Measurements from ENCODE around the gene DPEP3.
"Not testable (repeated sequence)": the region's sequence is repeated elsewhere in the genome, so short reads cannot be mapped to it uniquely, and the experiment has no call there.

The DPEP3 gene, protein sequence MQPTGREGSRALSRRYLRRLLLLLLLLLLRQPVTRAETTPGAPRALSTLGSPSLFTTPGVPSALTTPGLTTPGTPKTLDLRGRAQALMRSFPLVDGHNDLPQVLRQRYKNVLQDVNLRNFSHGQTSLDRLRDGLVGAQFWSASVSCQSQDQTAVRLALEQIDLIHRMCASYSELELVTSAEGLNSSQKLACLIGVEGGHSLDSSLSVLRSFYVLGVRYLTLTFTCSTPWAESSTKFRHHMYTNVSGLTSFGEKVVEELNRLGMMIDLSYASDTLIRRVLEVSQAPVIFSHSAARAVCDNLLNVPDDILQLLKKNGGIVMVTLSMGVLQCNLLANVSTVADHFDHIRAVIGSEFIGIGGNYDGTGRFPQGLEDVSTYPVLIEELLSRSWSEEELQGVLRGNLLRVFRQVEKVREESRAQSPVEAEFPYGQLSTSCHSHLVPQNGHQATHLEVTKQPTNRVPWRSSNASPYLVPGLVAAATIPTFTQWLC

DNA sequence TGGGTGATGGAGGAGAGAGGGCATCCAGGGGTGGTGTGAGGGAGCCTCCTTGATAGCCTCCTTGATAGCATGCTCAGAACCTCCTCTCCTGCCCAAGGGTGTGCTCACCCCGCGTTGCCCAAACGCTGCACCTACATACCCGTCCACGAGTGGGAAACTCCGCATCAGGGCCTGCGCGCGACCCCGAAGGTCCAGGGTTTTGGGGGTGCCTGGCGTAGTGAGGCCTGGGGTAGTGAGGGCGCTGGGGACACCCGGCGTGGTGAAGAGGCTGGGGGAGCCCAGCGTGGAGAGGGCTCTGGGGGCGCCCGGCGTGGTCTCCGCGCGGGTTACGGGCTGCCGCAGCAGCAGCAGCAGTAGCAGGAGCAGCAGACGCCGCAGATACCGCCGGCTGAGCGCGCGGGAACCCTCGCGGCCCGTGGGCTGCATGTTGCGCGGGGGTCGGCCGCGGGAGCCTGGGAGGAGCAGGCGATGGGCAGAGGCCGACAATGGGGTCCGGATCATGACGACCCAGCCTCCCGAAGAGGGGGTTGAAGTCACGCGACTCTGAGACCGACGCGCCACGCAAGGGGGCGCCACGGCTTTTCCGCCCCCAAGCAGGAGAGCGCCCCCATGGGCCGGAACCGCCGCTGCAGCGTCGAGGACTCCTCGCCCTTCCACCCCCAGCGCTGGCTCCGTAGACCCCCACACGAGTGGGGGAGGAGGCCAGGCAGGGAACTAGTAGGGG is at the start of gene DPEP3:
Gene DPEP3, minus strand, starts transcription at position 545 of the 724 bp plus-strand sequence. Its CDS starts 119 bp downstream, at position 426.
- DNase-seq: no peak

DNA sequence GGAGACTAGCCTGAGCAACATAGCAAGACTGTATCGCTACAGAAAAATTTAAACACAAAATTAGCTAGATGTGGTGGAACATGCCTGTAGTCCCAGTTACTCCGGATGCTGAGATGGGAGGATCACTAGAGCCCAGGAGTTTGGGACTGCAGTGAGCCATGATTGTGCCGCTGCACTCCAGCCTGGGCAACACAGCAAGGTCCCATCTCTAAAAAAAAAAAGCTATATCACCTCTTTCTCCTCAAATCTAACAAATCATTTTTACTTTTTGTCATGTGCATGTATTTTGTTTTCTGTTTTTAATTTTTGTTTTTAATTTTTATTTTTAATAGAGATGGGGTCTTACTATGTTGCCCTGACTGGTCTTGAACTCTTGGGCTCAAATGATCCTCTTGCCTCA is 48.7 kb upstream of the DPEP3 start:
- DNase-seq: no peak

DNA sequence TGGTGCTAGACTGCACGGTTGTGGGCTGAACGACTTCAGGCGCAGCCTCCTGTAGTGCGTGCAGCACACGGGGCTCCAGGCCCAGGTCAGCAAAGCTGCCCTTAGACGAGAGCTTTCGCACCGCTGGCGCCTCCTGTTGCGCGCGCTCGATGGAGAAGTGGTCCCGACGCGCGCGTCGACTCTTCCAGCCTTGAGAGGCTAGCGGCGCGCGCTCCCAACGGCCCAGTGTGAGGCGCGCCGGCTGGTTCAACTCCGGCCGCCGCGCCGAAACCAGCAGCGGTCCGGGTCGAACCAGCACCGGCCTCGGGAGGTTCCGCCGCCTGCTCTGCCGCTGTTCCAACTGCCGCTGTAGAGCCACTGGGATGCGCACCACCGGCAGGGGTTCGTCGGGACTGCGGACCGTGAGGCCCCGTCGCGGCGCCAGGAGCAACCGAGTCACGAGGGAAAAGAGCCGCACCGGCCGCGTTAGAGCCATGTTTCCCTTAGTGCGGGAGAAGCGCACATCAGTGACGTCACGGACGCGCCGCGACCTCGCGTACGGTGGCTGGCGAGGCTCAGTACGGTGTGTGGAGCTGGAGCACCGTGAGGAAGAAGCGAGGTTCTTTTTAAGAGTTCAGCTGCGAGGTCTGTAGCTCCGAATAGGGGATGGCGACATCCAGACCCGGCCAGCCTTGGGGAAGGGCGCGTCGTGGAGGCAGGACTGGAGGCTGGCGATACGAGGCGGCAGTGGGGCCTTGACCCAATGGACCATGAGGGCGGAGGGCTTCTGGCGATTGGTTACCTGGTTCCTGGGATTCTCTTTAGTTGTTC is 42.6 kb upstream of the DPEP3 start, which contains the start of the genes DDX28 and DUS2:
Gene DDX28, minus strand, starts transcription at position 505 of the 810 bp plus-strand sequence. Its CDS starts 30 bp downstream, at position 475.
Gene DUS2, plus strand, starts transcription at position 557 of the 810 bp plus-strand sequence. CDS start 14,740 bp downstream, outside the sequence.
- peak; percentile 94 for DNase-seq

DNA sequence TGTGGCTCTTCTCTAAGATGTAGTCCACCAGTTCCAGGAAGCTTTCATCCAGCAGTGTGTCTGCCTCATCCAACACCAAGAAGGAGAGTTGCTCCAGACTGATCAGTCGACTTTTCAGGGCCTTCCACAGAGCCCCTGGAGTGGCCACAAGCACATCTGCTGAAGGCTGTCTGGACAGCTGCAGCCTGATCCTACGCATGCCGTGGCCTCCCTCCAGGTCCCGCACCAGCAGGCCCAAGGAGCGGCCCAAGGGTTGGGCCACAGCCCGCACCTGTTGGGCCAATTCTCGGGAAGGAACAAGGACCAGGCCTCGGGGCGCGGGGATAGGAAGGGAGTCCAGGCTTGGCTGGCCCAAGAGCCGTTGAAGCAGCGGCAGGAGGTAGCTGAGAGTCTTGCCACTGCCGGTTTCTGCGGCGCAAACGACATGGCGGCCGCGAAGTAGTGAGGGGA is 42.0 kb upstream of the DPEP3 start:
- DNase-seq: peak; percentile 8

DNA sequence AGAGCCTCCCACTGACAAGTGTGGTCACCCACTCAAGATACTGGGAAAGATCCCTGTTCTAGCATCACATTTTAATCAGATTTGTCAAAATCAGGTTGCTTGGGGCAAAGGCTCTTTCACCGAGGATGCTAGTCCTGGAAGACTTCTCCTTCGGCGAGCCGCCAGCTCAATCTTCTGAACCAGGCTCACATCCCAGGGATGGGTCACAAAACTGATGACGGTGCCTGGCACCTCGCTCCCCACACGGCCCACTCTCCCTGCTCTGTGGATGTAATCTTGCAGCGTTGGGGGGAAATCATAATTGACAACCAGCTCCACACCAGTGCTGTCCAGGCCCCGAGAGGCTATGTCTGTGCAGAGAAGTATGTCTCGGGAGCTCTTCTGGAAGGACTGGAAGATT is 41.2 kb upstream of the DPEP3 start:
- DNase-seq: no peak

GRCh38 chr16:68019167-68019680 is 38.9 kb upstream of the DPEP3 start:
- DNase-seq: no peak

GRCh38 chr16:68015681-68016080 is 35.4 kb upstream of the DPEP3 start, which contains the start of gene DPEP2NB:
TSS of gene DPEP2NB (minus strand) at chr16:68015911. CDS start at chr16:68015770, 141 bp downstream.
- DNase-seq: no peak

GRCh38 chr16:68013440-68013839 is 33.1 kb upstream of the DPEP3 start:
- DNase-seq: no peak

DNA sequence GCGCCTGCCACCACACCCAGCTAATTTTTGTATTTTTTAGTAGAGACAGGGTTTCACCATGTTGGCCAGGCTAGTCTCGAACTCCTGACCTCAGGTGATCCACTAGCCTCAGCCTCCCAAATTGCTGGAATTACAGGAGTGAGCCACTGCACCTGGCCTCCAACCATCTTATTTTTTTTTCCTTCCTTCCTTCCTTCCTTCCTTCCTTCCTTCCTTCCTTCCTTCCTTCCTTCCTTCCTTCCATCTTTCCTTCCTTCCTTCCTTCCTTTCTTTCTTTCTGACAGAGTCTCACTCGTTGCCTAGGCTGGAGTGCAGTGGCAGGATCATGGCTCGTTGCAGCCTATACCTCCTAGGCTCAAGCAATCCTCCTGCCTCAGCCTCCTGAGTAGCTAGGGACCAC is 29.6 kb upstream of the DPEP3 start:
- DNase-seq: not testable (repeated sequence)

DNA sequence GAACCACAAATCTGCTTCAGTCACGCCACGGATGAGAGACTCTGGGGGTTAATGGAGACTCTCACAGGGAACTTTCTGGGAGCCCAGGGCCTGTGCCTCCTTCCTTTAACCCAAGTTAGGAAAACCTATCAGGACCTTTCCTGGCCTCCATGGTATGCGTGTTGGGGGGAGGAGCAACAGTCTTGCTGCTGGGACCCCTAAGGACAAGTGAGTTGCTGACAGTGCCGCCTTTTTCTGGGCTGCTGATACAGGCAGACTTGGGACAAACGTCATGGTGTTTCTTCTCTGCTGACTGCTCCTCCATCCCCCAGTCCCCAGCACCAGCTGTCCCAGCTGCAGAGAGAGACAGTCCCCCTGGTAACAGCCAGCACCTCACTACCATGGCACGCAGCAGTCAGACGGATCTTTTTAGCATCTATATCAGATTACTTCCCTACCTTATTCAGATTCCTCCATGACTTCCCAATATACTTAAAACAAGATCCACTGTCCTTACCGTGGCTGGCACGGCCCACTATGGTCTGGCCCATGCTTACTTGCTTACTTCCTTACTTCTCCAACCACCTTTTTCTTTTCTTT is 28.9 kb upstream of the DPEP3 start:
- DNase-seq: no peak

DNA sequence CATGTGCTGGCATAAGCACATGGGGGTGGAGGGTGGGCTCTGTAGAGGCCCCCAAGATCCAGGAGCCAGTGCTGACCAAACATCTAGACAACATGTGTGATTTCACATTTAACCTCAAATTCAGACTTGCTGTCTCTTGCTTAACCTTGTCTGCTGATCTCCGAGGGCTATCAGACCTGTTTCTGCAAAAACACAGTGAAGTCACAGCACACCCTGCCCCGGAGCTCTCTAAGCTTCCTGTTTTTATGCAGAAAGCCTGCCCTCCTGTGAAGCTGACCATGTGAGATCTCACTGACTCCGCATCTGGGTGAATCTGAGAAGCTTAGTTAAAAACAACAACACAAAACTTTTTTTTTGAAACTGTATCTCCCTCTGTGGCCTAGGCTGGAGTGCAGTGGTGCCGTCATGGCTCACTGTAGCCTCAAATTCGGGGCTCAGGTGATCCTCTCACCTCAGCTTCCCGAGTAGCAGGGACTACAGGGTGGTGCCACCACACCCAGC is 25.5 kb upstream of the DPEP3 start:
- no peak for DNase-seq

DNA sequence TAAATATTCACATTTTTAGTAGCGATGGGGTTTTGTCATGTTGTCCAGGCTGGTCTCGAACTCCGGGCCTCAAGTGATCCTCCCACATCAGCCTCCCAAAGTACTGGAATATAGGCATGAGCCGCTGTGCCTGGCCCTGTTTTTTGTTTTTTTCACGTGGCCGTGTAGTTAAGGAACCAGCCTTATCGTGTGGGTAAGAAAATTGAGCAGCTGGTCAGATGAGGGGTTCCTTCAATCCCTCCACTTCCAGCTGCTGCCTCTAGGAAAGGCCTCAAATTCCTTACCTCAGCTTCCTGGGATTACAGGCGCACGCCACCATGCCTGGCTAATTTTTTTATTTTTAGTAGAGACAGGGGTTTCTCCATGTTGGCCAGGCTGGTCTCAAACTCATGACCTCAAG is 24.9 kb upstream of the DPEP3 start:
- no peak for DNase-seq

- no peak for DNase-seq
Measured at GRCh38 chr16:68003031-68003430, 22.7 kb upstream of the DPEP3 start.

GRCh38 chr16:68000450-68000849 is 20.2 kb upstream of the DPEP3 start:
- no peak for DNase-seq

GRCh38 chr16:67999985-68000384 is 19.7 kb upstream of the DPEP3 start:
- DNase-seq: no peak

DNA sequence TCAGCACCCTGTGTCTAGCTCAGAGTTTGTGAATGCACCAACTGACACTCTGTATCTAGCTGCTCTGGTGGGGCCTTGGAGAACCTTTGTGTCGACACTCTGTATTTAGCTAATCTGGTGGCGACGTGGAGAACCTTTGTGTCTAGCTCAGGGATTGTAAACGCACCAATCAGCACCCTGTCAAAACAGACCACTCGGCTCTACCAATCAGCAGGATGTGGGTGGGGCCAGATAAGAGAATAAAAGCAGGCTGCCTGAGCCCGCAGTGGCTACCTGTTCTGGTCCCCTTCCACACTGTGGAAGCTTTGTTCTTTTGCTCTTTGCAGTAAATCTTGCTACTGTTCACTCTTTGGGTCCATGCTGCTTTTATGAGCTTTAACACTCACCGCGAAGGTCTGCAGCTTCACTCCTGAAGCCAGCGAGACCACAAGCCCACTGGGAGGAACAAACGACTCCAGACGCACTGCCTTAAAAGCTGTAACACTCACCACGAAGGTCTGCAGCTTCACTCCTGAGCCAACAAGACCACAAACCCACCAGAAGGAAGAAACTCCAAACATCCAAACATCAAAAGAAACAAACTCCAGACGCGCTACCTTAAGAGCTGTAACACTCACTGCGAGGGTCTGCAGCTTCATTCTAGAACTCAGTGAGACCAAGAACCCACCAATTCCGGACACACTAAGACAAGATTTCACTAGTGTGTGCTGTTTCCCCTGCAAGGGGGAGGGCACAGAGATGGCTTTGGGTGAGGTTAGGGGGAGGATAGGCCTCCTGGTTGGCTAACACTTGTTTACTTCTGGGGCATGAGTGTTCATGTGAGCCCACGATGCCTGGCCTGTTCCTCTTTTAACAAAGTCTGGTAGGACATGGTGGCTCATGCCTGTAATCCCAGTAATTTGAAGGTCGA is 18.7 kb upstream of the DPEP3 start, which contains the start of gene DPEP2:
Gene DPEP2, minus strand, starts transcription at position 706 of the 910 bp plus-strand sequence. CDS start 6,272 bp downstream, outside the sequence.
- peak; percentile 36 for DNase-seq

GRCh38 chr16:67998231-67998778 is 18.0 kb upstream of the DPEP3 start:
- DNase-seq: not testable (repeated sequence)

DNA sequence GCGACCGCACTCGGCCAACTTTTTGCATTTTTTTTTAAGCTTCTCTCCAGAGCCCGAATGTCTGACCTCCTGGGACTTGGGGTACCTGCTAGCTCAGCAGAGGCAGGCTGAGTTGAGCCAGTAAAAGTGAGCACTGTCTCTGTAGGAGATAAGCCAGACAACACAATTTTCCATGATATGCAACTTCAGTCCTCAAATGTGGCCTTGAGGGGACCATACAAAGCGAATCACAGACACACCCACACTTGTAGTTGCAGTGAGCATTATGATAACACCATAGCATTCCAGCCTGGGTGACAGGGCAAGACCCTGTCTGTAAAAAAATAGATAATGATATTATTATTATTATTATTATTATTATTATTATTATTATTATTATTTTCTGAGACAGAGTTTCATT is 16.4 kb upstream of the DPEP3 start:
- no peak for DNase-seq

DNA sequence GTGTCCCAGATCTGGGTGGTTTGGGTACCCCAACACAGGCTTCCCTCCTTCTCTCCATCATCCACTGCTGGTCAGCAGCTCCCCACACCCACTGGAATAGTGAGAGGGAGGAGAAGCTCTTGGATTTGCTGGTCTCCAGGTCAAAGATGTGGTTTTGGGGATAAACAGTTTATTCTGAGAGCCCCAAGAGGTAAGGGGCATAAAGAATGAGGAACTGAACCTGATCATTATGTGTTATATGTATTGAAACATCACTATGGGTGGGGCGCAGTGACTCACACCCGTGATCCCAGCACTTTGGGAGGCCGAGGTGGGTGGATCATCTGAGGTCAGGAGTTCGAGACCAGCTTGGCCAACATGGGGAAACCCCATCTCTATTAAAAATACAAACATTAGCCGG is 15.1 kb upstream of the DPEP3 start:
- DNase-seq: no peak

GRCh38 chr16:67994040-67994408 is 13.7 kb upstream of the DPEP3 start:
- DNase-seq: not testable (repeated sequence)

Data from stimulated activated CD4-positive, alpha-beta T cell treated with anti-CD3 and anti-CD28 coated beads, Interleukin-4, amount 100 ng/mL, for 1 hour (primary cell).